WTC11 (cell line): ENCODE data around the gene NUP210. TPM values are rescaled to one million over a fixed set of nuclear protein-coding genes. Genes with fewer than 3 reads are reported as not detected.

Experiments
- ATAC-seq: fragments of 200-7000 bp; cut with Tn5 transposase; 2 replicates; pipeline ENCODE4 v1.10.0; 2021; ENCODE audit warnings: mild to moderate bottlenecking, moderate library complexity
- CTCF ChIA-PET: fragments of 300-600 bp; sonication (Branson Sonifier 250); formaldehyde crosslinking; loops from one replicate; lab custom pipeline; 2021; ENCODE audit warnings: antibody characterized with exemption; lab: Charles Lee
- POLR2A ChIA-PET: fragments of 350-600 bp; sonication (Branson Sonifier 250); formaldehyde crosslinking; loops from one replicate; lab custom pipeline; 2021; ENCODE audit warnings: antibody characterized with exemption; lab: Charles Lee
- DNase-seq: peaks from one replicate; pipeline ENCODE4 v3.0.0; 2021; ENCODE audit warnings: low spot score
- H3K27ac Mint-ChIP-seq: 2 replicates; pipeline ENCODE4 v1.8.0; 2021; ENCODE audit warnings: mixed read lengths
- H3K27me3 Mint-ChIP-seq: 2 replicates; pipeline ENCODE4 v1.8.0; 2021; ENCODE audit warnings: low read depth, mild to moderate bottlenecking, moderate library complexity, mixed read lengths
- H3K36me3 Mint-ChIP-seq: 2 replicates; pipeline ENCODE4 v1.8.0; 2021; ENCODE audit warnings: mixed read lengths
- H3K4me1 Mint-ChIP-seq: 2 replicates; pipeline ENCODE4 v1.8.0; 2022; ENCODE audit warnings: mixed read lengths
- H3K4me3 Mint-ChIP-seq: 2 replicates; pipeline ENCODE4 v1.8.0; 2021; ENCODE audit warnings: mild to moderate bottlenecking, moderate library complexity, mixed read lengths
- H3K9me3 Mint-ChIP-seq: 2 replicates; pipeline ENCODE4 v1.8.0; 2021; ENCODE audit warnings: mixed read lengths
- AR ChIP-seq: fragments of 250-450 bp; sonication (Bioruptor Pico); IDR thresholded peaks from 2 replicates; pipeline ENCODE4 v1.9.0; 2021; ENCODE audit warnings: mild to moderate bottlenecking
- CBFB ChIP-seq: sonication (generic); formaldehyde crosslinking; IDR thresholded peaks from 2 replicates; pipeline ENCODE4 v1.8.1; 2022; ENCODE audit warnings: mild to moderate bottlenecking, low read depth, missing genetic modification reagents
- CREB1 ChIP-seq: sonication (generic); formaldehyde crosslinking; IDR thresholded peaks from 2 replicates; pipeline ENCODE4 v1.8.0; 2023; ENCODE audit warnings: mild to moderate bottlenecking, missing genetic modification reagents
- ESRRA ChIP-seq: sonication (generic); formaldehyde crosslinking; IDR thresholded peaks from 2 replicates; pipeline ENCODE4 v1.8.1; 2022; ENCODE audit warnings: mild to moderate bottlenecking, missing genetic modification reagents, borderline replicate concordance
- GABPB1 ChIP-seq: sonication (generic); formaldehyde crosslinking; IDR thresholded peaks from 2 replicates; pipeline ENCODE4 v1.8.1; 2023; ENCODE audit warnings: mild to moderate bottlenecking, missing genetic modification reagents
- JAZF1 ChIP-seq: fragments of 250-450 bp; sonication (Bioruptor Pico); IDR thresholded peaks from 2 replicates; pipeline ENCODE4 v1.9.0; 2021; ENCODE audit warnings: moderate library complexity, mild to moderate bottlenecking, inconsistent platforms
- JUN ChIP-seq: sonication (generic); formaldehyde crosslinking; IDR thresholded peaks from 2 replicates; pipeline ENCODE4 v1.8.0; 2023; ENCODE audit warnings: mild to moderate bottlenecking, missing genetic modification reagents
- KAT7 ChIP-seq: sonication (generic); formaldehyde crosslinking; IDR thresholded peaks from 2 replicates; pipeline ENCODE4 v1.8.1; 2023; ENCODE audit warnings: missing genetic modification reagents, mild to moderate bottlenecking, borderline replicate concordance
- NFE2L1 ChIP-seq: sonication (generic); formaldehyde crosslinking; IDR thresholded peaks from 2 replicates; pipeline ENCODE4 v1.8.1; 2023; ENCODE audit warnings: missing genetic modification reagents
- NR1H2 ChIP-seq: sonication (generic); formaldehyde crosslinking; IDR thresholded peaks from 2 replicates; pipeline ENCODE4 v1.9.0; 2021; ENCODE audit warnings: mild to moderate bottlenecking, moderate library complexity, missing genetic modification reagents
- OVOL2 ChIP-seq: fragments of 250-450 bp; sonication (Bioruptor Pico); IDR thresholded peaks from 2 replicates; pipeline ENCODE4 v1.9.0; 2021; ENCODE audit warnings: mild to moderate bottlenecking, borderline replicate concordance
- PRRX2 ChIP-seq: fragments of 250-450 bp; sonication (Bioruptor Pico); IDR thresholded peaks from 2 replicates; pipeline ENCODE4 v1.8.0; 2021; ENCODE audit warnings: mild to moderate bottlenecking
- SP1 ChIP-seq: sonication (generic); formaldehyde crosslinking; conservative IDR thresholded peaks from 2 replicates; pipeline ENCODE4 v1.8.1; 2022; ENCODE audit warnings: missing genetic modification reagents
- TEAD4 ChIP-seq: sonication (generic); formaldehyde crosslinking; IDR thresholded peaks from 2 replicates; pipeline ENCODE4 v1.8.0; 2022; ENCODE audit warnings: mild to moderate bottlenecking, missing genetic modification reagents
- ZBTB21 ChIP-seq: sonication (generic); formaldehyde crosslinking; IDR thresholded peaks from 2 replicates; pipeline ENCODE4 v1.8.1; 2023; ENCODE audit warnings: mild to moderate bottlenecking, missing genetic modification reagents, borderline replicate concordance
- ZNF232 ChIP-seq: sonication (generic); formaldehyde crosslinking; IDR thresholded peaks from 2 replicates; pipeline ENCODE4 v1.8.0; 2022; ENCODE audit warnings: mild to moderate bottlenecking, missing genetic modification reagents
- ZNF281 ChIP-seq: sonication (generic); formaldehyde crosslinking; IDR thresholded peaks from 2 replicates; pipeline ENCODE4 v1.8.0; 2023; ENCODE audit warnings: mild to moderate bottlenecking, missing genetic modification reagents
- ZNF317 ChIP-seq: sonication (generic); formaldehyde crosslinking; IDR thresholded peaks from 2 replicates; pipeline ENCODE4 v1.8.1; 2023; ENCODE audit warnings: low read depth, mild to moderate bottlenecking, moderate library complexity, missing genetic modification reagents, borderline replicate concordance
- total RNA-seq: library from RNA; stranded (reverse); gene quantifications from 3 replicates; pipeline ENCODE4 v1.2.3, GENCODE V29; 2021
- TF ChIP-seq, protein P1 (sequence below): fragments of 200-600 bp; IDR thresholded peaks from 2 replicates; pipeline ENCODE4 v1.8.0; 2022; ENCODE audit warnings: antibody characterized with exemption
- TF ChIP-seq, protein P2 (sequence below): sonication (generic); formaldehyde crosslinking; IDR thresholded peaks from 2 replicates; pipeline ENCODE4 v1.8.1; 2022; ENCODE audit warnings: low read depth, missing genetic modification reagents, borderline replicate concordance
- TF ChIP-seq, protein P3 (sequence below): sonication (generic); formaldehyde crosslinking; IDR thresholded peaks from 2 replicates; pipeline ENCODE4 v1.8.1; 2022; ENCODE audit warnings: mild to moderate bottlenecking, missing genetic modification reagents, moderate library complexity, borderline replicate concordance
- TF ChIP-seq, protein P4 (sequence below): sonication (generic); formaldehyde crosslinking; IDR thresholded peaks from 2 replicates; pipeline ENCODE4 v1.8.1; 2022; ENCODE audit warnings: low read depth, mild to moderate bottlenecking, moderate library complexity, missing genetic modification reagents, borderline replicate concordance
- TF ChIP-seq, protein P5 (sequence below): fragments of 250-450 bp; sonication (Bioruptor Pico); IDR thresholded peaks from 2 replicates; pipeline ENCODE4 v1.8.0; 2021; ENCODE audit warnings: mild to moderate bottlenecking

The NUP210 gene
- total RNA-seq, 1 experiment from 2014 or later, result 59.2 TPM

- no peak for TF ChIP-seq NR1H2
- no peak for TF ChIP-seq CREB1 (CRISPR knock-in tag)
- no peak for TF ChIP-seq SP1 (CRISPR knock-in tag)
- TF ChIP-seq NFE2L1 (CRISPR knock-in tag), result no peak
- no peak for TF ChIP-seq ZNF317
- TF ChIP-seq JAZF1 (CRISPR knock-in tag), result no peak
- no peak for TF ChIP-seq ZNF281 (CRISPR knock-in tag)
- no peak for TF ChIP-seq JUN
- TF ChIP-seq OVOL2 (CRISPR knock-in tag), result no peak
- no peak for TF ChIP-seq ZNF232
- TF ChIP-seq KAT7, result no peak
- TF ChIP-seq, protein P1, sequence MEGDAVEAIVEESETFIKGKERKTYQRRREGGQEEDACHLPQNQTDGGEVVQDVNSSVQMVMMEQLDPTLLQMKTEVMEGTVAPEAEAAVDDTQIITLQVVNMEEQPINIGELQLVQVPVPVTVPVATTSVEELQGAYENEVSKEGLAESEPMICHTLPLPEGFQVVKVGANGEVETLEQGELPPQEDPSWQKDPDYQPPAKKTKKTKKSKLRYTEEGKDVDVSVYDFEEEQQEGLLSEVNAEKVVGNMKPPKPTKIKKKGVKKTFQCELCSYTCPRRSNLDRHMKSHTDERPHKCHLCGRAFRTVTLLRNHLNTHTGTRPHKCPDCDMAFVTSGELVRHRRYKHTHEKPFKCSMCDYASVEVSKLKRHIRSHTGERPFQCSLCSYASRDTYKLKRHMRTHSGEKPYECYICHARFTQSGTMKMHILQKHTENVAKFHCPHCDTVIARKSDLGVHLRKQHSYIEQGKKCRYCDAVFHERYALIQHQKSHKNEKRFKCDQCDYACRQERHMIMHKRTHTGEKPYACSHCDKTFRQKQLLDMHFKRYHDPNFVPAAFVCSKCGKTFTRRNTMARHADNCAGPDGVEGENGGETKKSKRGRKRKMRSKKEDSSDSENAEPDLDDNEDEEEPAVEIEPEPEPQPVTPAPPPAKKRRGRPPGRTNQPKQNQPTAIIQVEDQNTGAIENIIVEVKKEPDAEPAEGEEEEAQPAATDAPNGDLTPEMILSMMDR, result no peak
Measured at GRCh38 chr3:13403847-13404246, 16.3 kb downstream of the NUP210 start (continued).

GRCh38 chr3:13403213-13403819, 16.8 kb downstream of the NUP210 start:
- Mint-ChIP-seq H3K4me1 (peaks cover 9% of the 10 kb centered on the region), H3K4me3 (no peak overlapping the region), H3K27me3 (no peaks in the 10 kb centered on the region), H3K9me3 (peaks cover 2% of the 10 kb centered on the region), H3K36me3 (peaks cover 1% of the 10 kb centered on the region), H3K27ac (no peak overlapping the region)
- ChIA-PET CTCF (interaction anchor here (0.5 to 1.7 kb wide), 3 partner anchors 13 to 323 kb away, joined by 3 to 5 read pairs (median 3); no protein-coding TSS in a partner anchor), POLR2A (no interaction called here)
- ATAC-seq (peak; percentile 45), DNase-seq (no peak)
- TF ChIP-seq, protein P2, sequence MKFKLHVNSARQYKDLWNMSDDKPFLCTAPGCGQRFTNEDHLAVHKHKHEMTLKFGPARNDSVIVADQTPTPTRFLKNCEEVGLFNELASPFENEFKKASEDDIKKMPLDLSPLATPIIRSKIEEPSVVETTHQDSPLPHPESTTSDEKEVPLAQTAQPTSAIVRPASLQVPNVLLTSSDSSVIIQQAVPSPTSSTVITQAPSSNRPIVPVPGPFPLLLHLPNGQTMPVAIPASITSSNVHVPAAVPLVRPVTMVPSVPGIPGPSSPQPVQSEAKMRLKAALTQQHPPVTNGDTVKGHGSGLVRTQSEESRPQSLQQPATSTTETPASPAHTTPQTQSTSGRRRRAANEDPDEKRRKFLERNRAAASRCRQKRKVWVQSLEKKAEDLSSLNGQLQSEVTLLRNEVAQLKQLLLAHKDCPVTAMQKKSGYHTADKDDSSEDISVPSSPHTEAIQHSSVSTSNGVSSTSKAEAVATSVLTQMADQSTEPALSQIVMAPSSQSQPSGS (CRISPR knock-in tag), result no peak
- TF ChIP-seq, protein P3, sequence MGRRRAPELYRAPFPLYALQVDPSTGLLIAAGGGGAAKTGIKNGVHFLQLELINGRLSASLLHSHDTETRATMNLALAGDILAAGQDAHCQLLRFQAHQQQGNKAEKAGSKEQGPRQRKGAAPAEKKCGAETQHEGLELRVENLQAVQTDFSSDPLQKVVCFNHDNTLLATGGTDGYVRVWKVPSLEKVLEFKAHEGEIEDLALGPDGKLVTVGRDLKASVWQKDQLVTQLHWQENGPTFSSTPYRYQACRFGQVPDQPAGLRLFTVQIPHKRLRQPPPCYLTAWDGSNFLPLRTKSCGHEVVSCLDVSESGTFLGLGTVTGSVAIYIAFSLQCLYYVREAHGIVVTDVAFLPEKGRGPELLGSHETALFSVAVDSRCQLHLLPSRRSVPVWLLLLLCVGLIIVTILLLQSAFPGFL (CRISPR knock-in tag), result no peak
- no peak for TF ChIP-seq TEAD4 (CRISPR knock-in tag)
- no peak for TF ChIP-seq CBFB
- TF ChIP-seq, protein P4, sequence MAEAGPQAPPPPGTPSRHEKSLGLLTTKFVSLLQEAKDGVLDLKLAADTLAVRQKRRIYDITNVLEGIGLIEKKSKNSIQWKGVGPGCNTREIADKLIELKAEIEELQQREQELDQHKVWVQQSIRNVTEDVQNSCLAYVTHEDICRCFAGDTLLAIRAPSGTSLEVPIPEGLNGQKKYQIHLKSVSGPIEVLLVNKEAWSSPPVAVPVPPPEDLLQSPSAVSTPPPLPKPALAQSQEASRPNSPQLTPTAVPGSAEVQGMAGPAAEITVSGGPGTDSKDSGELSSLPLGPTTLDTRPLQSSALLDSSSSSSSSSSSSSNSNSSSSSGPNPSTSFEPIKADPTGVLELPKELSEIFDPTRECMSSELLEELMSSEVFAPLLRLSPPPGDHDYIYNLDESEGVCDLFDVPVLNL (CRISPR knock-in tag), result no peak
- no peak for TF ChIP-seq JUN
- no peak for TF ChIP-seq PRRX2 (CRISPR knock-in tag)
- no peak for TF ChIP-seq AR (CRISPR knock-in tag)
- TF ChIP-seq NFE2L1 (CRISPR knock-in tag), result no peak
- no peak for TF ChIP-seq ZBTB21
- TF ChIP-seq, protein P5, sequence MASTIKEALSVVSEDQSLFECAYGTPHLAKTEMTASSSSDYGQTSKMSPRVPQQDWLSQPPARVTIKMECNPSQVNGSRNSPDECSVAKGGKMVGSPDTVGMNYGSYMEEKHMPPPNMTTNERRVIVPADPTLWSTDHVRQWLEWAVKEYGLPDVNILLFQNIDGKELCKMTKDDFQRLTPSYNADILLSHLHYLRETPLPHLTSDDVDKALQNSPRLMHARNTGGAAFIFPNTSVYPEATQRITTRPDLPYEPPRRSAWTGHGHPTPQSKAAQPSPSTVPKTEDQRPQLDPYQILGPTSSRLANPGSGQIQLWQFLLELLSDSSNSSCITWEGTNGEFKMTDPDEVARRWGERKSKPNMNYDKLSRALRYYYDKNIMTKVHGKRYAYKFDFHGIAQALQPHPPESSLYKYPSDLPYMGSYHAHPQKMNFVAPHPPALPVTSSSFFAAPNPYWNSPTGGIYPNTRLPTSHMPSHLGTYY, result no peak
- TF ChIP-seq ESRRA (CRISPR knock-in tag), result no peak
- TF ChIP-seq GABPB1 (CRISPR knock-in tag), result no peak
- no peak for TF ChIP-seq JAZF1 (CRISPR knock-in tag)
